Nephron (organoid): ENCODE results near the gene PRKAR1B.

Source experiments
- H3K27ac Mint-ChIP-seq, 3 experiments: 2 replicates each; pipeline ENCODE4 v1.8.0; 2020; ENCODE audit warnings: mixed read lengths in 3 of 3, mild to moderate bottlenecking in 2 of 3, moderate library complexity in 1 of 3
- H3K27me3 Mint-ChIP-seq: 2 replicates; pipeline ENCODE4 v1.8.0; 2021; ENCODE audit warnings: low read depth, mild to moderate bottlenecking, moderate library complexity, mixed read lengths
- H3K36me3 Mint-ChIP-seq: 2 replicates; pipeline ENCODE4 v1.8.0; 2020; ENCODE audit warnings: low read depth, mixed read lengths
- H3K4me1 Mint-ChIP-seq: 2 replicates; pipeline ENCODE4 v1.8.0; 2020; ENCODE audit warnings: mixed read lengths
- H3K4me3 Mint-ChIP-seq, 3 experiments: 2 replicates each; pipeline ENCODE4 v1.8.0; 2020; ENCODE audit warnings: mild to moderate bottlenecking in 3 of 3, mixed read lengths in 3 of 3, moderate library complexity in 2 of 3
- H3K9me3 Mint-ChIP-seq: 2 replicates; pipeline ENCODE4 v1.8.0; 2020; ENCODE audit warnings: mixed read lengths
- TF ChIP-seq, protein P1 (sequence below), 3 experiments: fragments of 200-600 bp; sonication (generic); IDR thresholded peaks; one replicate each; pipeline ENCODE4 v1.5.0; 2021; ENCODE audit warnings: antibody characterized with exemption in 3 of 3; ENCODE audit not compliant: unreplicated experiment in 3 of 3

PRKAR1B gene

DNA sequence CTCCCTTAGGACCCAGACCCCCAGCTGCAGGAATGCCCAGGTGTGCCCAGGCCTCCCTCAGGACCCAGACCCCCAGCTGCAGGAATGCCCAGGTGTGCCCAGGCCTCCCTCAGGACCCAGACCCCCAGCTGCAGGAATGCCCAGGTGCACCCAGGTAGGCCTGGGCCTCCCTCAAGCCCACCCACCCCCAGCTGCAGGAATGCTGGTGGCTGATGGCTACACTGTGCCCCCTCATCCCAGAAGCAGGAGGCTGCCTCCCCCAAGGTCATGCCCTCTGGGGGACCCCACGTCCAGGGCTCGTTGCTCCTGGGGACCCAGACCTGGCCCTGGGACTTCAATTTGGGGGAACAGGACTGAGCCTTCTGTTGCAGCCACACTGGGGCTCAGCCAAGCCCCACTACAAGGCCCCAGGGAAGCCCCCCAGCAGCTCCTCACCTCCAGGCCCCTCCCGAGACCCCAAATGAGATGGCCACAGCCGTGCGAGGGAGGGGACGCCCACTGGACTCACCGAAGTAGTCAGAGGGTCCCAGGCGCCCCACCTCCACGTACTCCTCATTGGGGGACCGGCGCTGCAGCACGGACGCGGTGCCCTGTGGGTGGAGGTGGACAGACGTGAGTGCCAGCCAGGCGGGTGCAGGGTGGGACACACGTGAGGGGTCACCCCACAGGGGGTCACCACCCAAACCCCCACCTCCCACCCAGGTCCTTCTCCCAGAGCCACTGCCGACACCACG, 176.0 kb downstream of the PRKAR1B start:
- no peak overlapping the region for H3K27ac Mint-ChIP-seq
- H3K4me1 Mint-ChIP-seq = no peaks in the 10 kb centered on the region
- TF ChIP-seq, protein P1, sequence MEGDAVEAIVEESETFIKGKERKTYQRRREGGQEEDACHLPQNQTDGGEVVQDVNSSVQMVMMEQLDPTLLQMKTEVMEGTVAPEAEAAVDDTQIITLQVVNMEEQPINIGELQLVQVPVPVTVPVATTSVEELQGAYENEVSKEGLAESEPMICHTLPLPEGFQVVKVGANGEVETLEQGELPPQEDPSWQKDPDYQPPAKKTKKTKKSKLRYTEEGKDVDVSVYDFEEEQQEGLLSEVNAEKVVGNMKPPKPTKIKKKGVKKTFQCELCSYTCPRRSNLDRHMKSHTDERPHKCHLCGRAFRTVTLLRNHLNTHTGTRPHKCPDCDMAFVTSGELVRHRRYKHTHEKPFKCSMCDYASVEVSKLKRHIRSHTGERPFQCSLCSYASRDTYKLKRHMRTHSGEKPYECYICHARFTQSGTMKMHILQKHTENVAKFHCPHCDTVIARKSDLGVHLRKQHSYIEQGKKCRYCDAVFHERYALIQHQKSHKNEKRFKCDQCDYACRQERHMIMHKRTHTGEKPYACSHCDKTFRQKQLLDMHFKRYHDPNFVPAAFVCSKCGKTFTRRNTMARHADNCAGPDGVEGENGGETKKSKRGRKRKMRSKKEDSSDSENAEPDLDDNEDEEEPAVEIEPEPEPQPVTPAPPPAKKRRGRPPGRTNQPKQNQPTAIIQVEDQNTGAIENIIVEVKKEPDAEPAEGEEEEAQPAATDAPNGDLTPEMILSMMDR (IDR thresholded peaks at IDR 0.05; ENCODE audit: unreplicated experiment in 3 of 3) = no peak
- H3K27me3 Mint-ChIP-seq = peaks cover 3% of the 10 kb centered on the region
- no peak overlapping the region for H3K4me3 Mint-ChIP-seq
- no peaks in the 10 kb centered on the region for H3K9me3 Mint-ChIP-seq
- H3K36me3 Mint-ChIP-seq = peaks cover 7% of the 10 kb centered on the region

DNA sequence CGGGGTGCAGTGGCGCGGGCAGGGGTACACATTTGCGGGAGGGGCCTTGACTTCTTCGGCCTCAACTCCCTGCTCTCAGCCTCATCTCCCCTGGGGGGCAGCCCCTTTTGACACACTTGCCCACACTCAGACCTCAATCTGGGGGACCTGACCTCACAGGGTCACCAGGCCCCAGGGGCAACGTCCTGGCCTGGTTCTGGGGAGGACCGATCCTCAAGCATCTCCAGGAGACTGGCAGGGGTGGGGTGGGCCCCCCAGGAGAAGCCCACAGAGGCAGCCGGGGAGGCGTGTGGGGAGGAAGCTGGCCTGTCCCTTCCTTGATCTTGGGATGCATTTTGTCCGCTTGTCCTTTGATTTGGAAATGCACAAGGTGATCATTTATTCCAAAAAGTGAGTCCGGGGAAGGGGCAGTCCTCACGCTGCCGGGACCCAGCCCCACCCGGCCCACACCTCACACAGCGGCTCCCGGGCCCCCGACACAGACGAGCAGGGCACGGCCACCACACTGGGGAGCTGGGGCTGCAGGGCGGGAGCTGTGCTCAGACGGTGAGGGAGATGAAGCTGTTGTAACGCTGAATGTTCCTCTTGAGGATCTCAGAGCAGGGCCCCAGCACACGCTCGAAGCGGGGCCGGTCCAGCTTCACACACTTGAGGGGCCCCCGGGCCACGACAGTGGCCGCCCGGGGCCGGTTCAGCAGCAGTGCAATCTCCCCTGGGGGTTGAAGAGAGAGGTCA, 177.0 kb downstream of the PRKAR1B start:
- Mint-ChIP-seq H3K27ac (no peak overlapping the region), H3K4me1 (no peaks in the 10 kb centered on the region), H3K36me3 (peaks cover 10% of the 10 kb centered on the region), H3K27me3 (no peaks in the 10 kb centered on the region), H3K4me3 (no peak overlapping the region), H3K9me3 (peaks cover 3% of the 10 kb centered on the region)
- TF ChIP-seq, protein P1 (IDR thresholded peaks at IDR 0.05; ENCODE audit: unreplicated experiment in 3 of 3) = no peak

DNA sequence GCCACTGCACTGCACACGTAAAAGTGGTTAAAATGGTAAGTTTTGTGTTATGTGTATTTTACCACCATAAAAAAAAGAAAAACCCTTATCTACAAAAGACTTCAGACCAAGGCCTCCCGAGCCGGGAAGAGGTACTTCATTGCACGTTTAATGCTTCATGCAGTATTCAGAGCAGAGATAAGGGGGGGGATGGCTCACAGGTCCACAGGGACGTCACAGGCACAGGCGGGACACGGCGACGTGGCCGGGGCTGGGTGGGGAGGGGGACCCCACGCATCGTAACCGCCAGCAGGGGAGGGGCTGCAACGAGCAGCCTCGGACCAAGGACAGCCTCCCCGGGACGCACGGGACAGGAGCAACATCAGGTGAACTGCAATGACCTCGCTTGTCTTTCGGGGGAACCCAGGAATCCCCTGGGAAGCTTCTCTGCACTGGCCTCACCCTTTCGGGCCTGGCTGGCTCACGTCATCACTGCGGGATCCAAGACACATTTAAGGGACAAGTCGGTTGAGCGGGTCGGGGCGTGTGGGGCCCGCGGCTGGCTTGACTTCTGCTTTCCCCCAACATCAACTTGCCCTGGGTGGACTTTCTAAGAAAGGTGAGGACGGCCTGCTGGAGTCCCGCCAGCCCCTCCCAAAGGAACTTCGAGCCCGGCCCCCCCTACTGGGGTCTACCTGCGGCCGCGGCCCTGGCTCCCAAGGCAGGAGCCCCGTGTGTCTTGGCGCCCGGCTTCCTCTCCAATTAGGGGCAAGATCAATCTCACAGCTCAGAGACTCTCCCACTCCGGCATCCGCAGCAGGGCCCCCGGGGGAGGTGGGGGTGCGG, 177.8 kb downstream of the PRKAR1B start:
- Mint-ChIP-seq H3K27me3 (no peaks in the 10 kb centered on the region), H3K27ac (peak overlapping the region; percentile 42 to 67 (median 64)), H3K36me3 (peaks cover 10% of the 10 kb centered on the region), H3K4me1 (no peaks in the 10 kb centered on the region), H3K9me3 (peaks cover 3% of the 10 kb centered on the region), H3K4me3 (no peak overlapping the region)
- TF ChIP-seq, protein P1 (IDR thresholded peaks at IDR 0.05; ENCODE audit: unreplicated experiment in 3 of 3) = no peak

DNA sequence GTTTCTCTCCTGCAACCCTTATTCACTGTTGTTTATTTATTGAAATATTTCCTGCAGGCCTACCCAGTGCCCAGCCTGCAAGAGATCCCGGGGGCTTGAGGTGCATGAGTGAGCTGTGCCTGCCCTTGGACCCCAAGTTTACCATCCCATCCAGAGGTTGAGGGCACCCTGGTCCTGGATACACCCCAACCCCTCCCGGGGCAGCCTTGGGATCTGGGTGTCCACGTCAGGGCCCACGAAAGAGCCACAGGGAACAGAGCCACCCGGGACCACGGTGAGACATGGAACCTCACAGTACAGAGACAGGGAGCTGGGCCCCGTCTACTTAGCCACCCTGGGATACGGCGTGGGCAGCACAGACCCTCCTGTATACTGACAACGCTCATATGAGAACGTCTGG, 178.7 kb downstream of the PRKAR1B start:
- Mint-ChIP-seq H3K4me1 (no peaks in the 10 kb centered on the region), H3K4me3 (no peak overlapping the region), H3K9me3 (peaks cover 5% of the 10 kb centered on the region), H3K27ac (peak overlapping the region; percentile 42 to 67 (median 64)), H3K27me3 (no peaks in the 10 kb centered on the region), H3K36me3 (peaks cover 10% of the 10 kb centered on the region)
- TF ChIP-seq, protein P1 (IDR thresholded peaks at IDR 0.05; ENCODE audit: unreplicated experiment in 3 of 3) = no peak

DNA sequence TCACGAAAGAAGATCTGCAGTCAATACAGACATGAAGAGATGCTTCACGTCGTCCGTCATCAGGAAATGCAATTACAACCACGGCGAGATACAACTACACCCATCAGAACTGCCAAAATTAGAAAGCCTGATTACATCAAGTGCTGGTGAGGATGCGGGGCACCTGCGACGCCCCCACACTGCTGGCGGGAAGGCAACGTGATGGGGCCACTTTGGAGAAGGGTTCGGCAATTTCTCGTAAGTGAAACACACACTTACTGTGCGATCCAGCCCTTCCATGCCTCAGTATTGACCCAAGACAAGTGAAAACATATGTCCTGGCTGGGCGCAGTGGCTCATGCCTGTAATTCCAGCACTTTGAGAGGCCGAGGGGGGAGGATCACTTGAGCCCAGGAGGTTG, 181.6 kb downstream of the PRKAR1B start:
- TF ChIP-seq, protein P1 (IDR thresholded peaks at IDR 0.05; ENCODE audit: unreplicated experiment in 3 of 3) = no peak
- H3K9me3 Mint-ChIP-seq = peaks cover 5% of the 10 kb centered on the region
- H3K27ac Mint-ChIP-seq = no peak overlapping the region
- H3K4me1 Mint-ChIP-seq = peaks cover 6% of the 10 kb centered on the region
- H3K36me3 Mint-ChIP-seq = peaks cover 10% of the 10 kb centered on the region
- peaks cover 8% of the 10 kb centered on the region for H3K27me3 Mint-ChIP-seq
- H3K4me3 Mint-ChIP-seq = no peak overlapping the region
